Right cardiac atrium (tissue), 5 donors: ENCODE measurements around the gene C17orf107. TPM values are rescaled to one million over a fixed set of nuclear protein-coding genes. Genes with fewer than 3 reads are reported as not detected.
A peak's percentile ranks its signal among the peaks of the same experiment; 100 is the strongest.

Experiments
- ATAC-seq, 2 donors: fragments of 200-7000 bp; cut with Tn5 transposase; one replicate each; pipeline versions ENCODE4 v1.8.0 to v1.9.1; 2020; ENCODE audit warnings: moderate library complexity in 2 of 2, mild to moderate bottlenecking in 1 of 2
- DNase-seq, 3 donors: peaks; one replicate each; pipeline ENCODE4 v3.0.0-alpha.2; 2020
- H3K27ac ChIP-seq: one replicate; pipeline ENCODE4 v1.5.1; 2013; ENCODE audit warnings: mild to moderate bottlenecking, low read length, control low read depth, moderate library complexity
- H3K27me3 ChIP-seq: one replicate; pipeline ENCODE4 v1.6.1; 2013; ENCODE audit not compliant: control insufficient read depth, insufficient read depth
- H3K4me1 ChIP-seq: one replicate; pipeline ENCODE4 v1.6.1; 2013; ENCODE audit warnings: low read length; ENCODE audit not compliant: control insufficient read depth, insufficient read depth
- H3K4me3 ChIP-seq: one replicate; pipeline ENCODE4 v1.5.1; 2013; ENCODE audit warnings: low read length, control low read depth
- H3K9me3 ChIP-seq: one replicate; pipeline ENCODE4 v1.6.1; 2013; ENCODE audit warnings: low read length; ENCODE audit not compliant: control insufficient read depth
- WGBS: extraction: QIAGEN DNeasy Blood & Tissue Kit; methylation state at CpG from one replicate; pipeline ENCODE4 v1.1.7; 2013; 5-methylcytosine and 5-hydroxymethylcytosine counted together
- intact Hi-C, 4 donors: fragments of 100-400 bp; cut with DNase I; formaldehyde crosslinking; loops; one replicate each; pipeline versions ENCODE4 v1.11.0 to v1.14.0; 2022 to 2023
- polyA plus RNA-seq: library from polyadenylated mRNA; stranded (reverse); fragments of 200-250 nt; gene quantifications from one replicate; pipeline ENCODE4 v1.2.3, GENCODE V29; 2013
- total RNA-seq, 4 donors: library from RNA; stranded (reverse); fragmentation: NEBNext Ultra II Directional; extraction: Animal tissue kit (Norgen Biotek cat#: 25700); gene quantifications; one replicate each; pipeline ENCODE4 v1.2.1, GENCODE V29; 2021
- donor health status: healthy with polysubstance abuse.
- donor health status: DM: no; HTN: yes; CAD: no.
- donor health status: DM: no; HTN: no; CAD: no.
- donor health status: DM: no; HTN: yes; CAD: no; lungs with severe emphysema.
- donor health status: DM: yes; HTN: yes; CAD: no.

C17orf107 gene
- total and polyA plus RNA-seq, 5 donors: 2.7 to 3.6 (median 2.8) TPM

DNA sequence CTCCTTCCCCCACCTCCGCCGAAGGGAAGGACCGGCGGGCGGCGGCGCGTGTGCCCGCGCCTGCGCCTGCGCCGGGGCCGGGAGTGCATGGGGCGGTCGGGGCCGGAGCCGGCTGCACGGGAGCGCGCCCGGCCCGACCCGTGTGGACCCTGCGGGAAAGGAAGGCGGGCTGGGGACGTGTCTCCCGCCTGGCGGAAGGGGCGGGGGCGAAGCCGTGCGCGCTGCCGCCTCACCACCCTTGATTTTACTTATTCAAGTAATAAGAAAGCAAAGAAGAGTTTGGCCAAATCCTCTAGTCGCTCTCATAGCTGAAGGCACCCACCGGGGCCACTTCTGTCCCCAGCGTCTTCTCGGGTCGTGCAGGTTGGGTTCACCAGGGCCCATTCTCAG lies 49.6 kb downstream of the C17orf107 start:
- Histone ChIP-seq H3K4me1 (peaks cover 5% of the 10 kb centered on the region), H3K9me3 (no peaks in the 10 kb centered on the region), H3K4me3 (peak overlapping the region; percentile 87), H3K27me3 (no peaks in the 10 kb centered on the region), H3K27ac (peak overlapping the region; percentile 87)
- DNase-seq: peak; percentile 87 to 95 (median 94)
- peak; percentile 79 to 88 for ATAC-seq
- WGBS: under 1% methylated on average over 40 of the region's 40 CpGs
- intact Hi-C loops: no loop called here

- ATAC-seq (peak; percentile 22 to 52), DNase-seq (peak; percentile 83 to 89 (median 88))
- WGBS: under 1% methylated on average over 75 of the region's 75 CpGs
- intact Hi-C loops: no loop called here
- Histone ChIP-seq H3K27me3 (no peaks in the 10 kb centered on the region), H3K9me3 (no peaks in the 10 kb centered on the region), H3K4me3 (peak overlapping the region; percentile 87), H3K4me1 (peaks cover 5% of the 10 kb centered on the region), H3K27ac (peak overlapping the region; percentile 82)
Observed at GRCh38 chr17:4949321-4950074, 50.2 kb downstream of the C17orf107 start.

DNA sequence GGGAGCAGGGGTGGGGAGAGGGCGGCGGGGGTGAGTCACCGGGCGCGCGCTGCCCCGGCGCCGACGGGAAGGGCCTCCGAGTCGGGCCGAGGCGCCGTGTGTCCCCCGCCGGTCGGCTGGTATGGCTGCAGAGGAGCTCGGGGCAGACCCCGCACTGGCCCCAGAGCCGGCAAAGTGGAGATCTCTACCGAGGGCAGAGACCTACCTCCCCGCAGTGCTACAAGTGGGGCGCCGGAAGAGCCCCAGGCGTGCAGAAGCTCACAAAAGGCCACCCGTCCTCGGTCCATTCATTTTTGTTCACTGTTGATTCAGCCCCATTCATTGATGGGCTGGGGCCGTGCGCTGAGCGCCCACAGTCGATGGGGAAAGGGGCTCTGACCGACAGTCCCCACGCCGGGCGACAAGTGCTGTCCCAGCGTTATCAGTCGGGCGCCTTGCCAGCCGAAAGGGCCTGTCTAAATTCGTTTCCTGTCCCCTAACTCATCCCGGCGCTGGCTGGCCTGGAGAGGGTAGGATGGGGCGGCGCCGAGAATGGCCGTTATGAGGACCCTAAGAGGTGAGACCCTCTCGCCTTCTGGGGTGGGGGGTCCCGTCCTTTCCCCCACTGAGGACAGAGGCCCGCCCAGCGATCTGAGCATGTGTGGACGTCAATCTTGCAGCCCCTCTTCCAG lies 50.9 kb downstream of the C17orf107 start:
- peak overlapping the region; percentile 94 for H3K27ac ChIP-seq
- WGBS: 4% methylated on average over 52 of the region's 52 CpGs
- peaks cover 4% of the 10 kb centered on the region for H3K4me1 ChIP-seq
- DNase-seq (peak; percentile 83 to 92 (median 91)), ATAC-seq (peak in 1 of 2 donors; percentile 60)
- peak overlapping the region; percentile 87 for H3K4me3 ChIP-seq
- intact Hi-C loops: no loop called here
- H3K27me3 ChIP-seq: no peaks in the 10 kb centered on the region
- no peaks in the 10 kb centered on the region for H3K9me3 ChIP-seq

DNA sequence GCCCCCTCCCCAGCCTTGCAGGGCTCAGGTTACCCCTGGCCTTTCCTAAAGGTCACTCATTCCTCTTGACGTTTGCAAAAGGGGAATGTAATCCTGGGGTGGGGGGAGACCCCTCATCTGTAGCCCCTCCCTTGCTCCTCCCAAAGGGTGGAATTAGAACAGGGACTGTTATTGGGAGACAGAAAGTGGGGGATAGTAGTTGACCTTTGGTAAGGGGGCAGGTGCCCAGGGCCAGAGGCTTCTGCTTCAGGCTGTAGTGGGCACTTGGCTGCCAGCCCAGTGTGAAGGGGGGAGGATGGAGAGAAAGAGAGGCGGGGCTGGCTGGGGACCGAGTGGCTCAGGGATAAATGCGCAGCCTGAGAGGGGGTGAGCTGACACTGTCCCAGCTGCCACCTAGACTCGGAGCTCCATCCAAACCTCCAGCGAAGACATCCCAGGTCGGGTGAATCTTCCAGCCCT lies 51.4 kb downstream of the C17orf107 start, which contains the start of gene ENO3:
ENO3 (plus strand) TSS at position 374 of the 459 bp plus-strand sequence. CDS start 711 bp downstream, outside the sequence.
- Histone ChIP-seq H3K27ac (peak within 1 kb of the TSS; percentile 94), H3K4me3 (peak within 1 kb of the TSS; percentile 87), H3K4me1 (peaks cover under 1% of the 10 kb centered on the region), H3K9me3 (no peaks in the 10 kb centered on the region), H3K27me3 (no peaks in the 10 kb centered on the region)
- ATAC-seq: no peak
- DNase-seq: peak in 2 of 3 donors; percentile 72 to 84
- intact Hi-C loops: no loop called here
- WGBS: 31% methylated on average over 7 of the region's 7 CpGs

- intact Hi-C loops: no loop called here
- ATAC-seq: no peak
- peak overlapping the region; percentile 27 for H3K4me3 ChIP-seq
Observed at GRCh38 chr17:4951486-4951885, 52.1 kb downstream of the C17orf107 start.

More at GRCh38 chr17:4951486-4951885, 52.1 kb downstream of the C17orf107 start:
- 58% methylated on average over 3 of the region's 3 CpGs for WGBS
- Histone ChIP-seq H3K9me3 (no peaks in the 10 kb centered on the region), H3K27me3 (no peaks in the 10 kb centered on the region), H3K4me1 (no peaks in the 10 kb centered on the region), H3K27ac (peak overlapping the region; percentile 94)
- DNase-seq: no peak

Other genes with a start within 250 kb of the C17orf107 start
- gene PELP1, start 195.4 kb upstream of the C17orf107 start, total RNA-seq: 10 to 100 TPM; 29.7 to 40.9 (median 36.7) TPM
- 21.1 TPM for gene PELP1, start 195.4 kb upstream of the C17orf107 start, polyA plus RNA-seq
- 10 to 100 TPM; 21.6 to 35.1 (median 25.5) TPM for gene ARRB2, start 188.9 kb upstream of the C17orf107 start, total RNA-seq
- 17.0 TPM for gene ARRB2, start 188.9 kb upstream of the C17orf107 start, polyA plus RNA-seq
- gene MED11, start 168.1 kb upstream of the C17orf107 start, total RNA-seq: 10 to 100 TPM; 17.8 to 21.6 (median 21.0) TPM
- 47.6 TPM for gene MED11, start 168.1 kb upstream of the C17orf107 start, polyA plus RNA-seq
- gene ZMYND15, start 159.7 kb upstream of the C17orf107 start, total RNA-seq: under 1 TPM; 0.20 to 0.53 (median 0.33) TPM
- gene ZMYND15, start 159.7 kb upstream of the C17orf107 start, polyA plus RNA-seq: 0.23 TPM
- gene CXCL16, start 159.6 kb upstream of the C17orf107 start, total RNA-seq: 1 to 10 TPM; 5.0 to 6.3 (median 5.5) TPM
- 2.5 TPM for gene CXCL16, start 159.6 kb upstream of the C17orf107 start, polyA plus RNA-seq
- gene TM4SF5, start 127.7 kb upstream of the C17orf107 start, total RNA-seq: not detected
- not detected for gene TM4SF5, start 127.7 kb upstream of the C17orf107 start, polyA plus RNA-seq
- gene VMO1, start 113.2 kb upstream of the C17orf107 start, total RNA-seq: 1 to 10 TPM in 3 of 4 donors, under 1 TPM in 1; 0.45 to 1.6 (median 1.4) TPM
- 0.70 TPM for gene VMO1, start 113.2 kb upstream of the C17orf107 start, polyA plus RNA-seq
- gene GLTPD2, start 110.6 kb upstream of the C17orf107 start, total RNA-seq: not detected
- gene GLTPD2, start 110.6 kb upstream of the C17orf107 start, polyA plus RNA-seq: not detected
- 100 to 1,000 TPM; 149 to 163 (median 151) TPM for gene PSMB6, start 103.4 kb upstream of the C17orf107 start, total RNA-seq
- 234 TPM for gene PSMB6, start 103.4 kb upstream of the C17orf107 start, polyA plus RNA-seq
- 10 to 100 TPM; 12.0 to 15.3 (median 13.4) TPM for gene PLD2, start 92.4 kb upstream of the C17orf107 start, total RNA-seq
- gene PLD2, start 92.4 kb upstream of the C17orf107 start, polyA plus RNA-seq: 10.0 TPM
- gene MINK1, start 66.2 kb upstream of the C17orf107 start, total RNA-seq: 10 to 100 TPM; 44.5 to 54.7 (median 49.3) TPM
- 31.1 TPM for gene MINK1, start 66.2 kb upstream of the C17orf107 start, polyA plus RNA-seq
- gene CHRNE, start 3.6 kb downstream of the C17orf107 start, total RNA-seq: 100 to 1,000 TPM in 1 of 4 donors, 10 to 100 TPM in 3; 57.6 to 106 (median 68.9) TPM
- gene CHRNE, start 3.6 kb downstream of the C17orf107 start, polyA plus RNA-seq: 63.6 TPM
- gene GP1BA, start 32.7 kb downstream of the C17orf107 start, total RNA-seq: under 1 TPM in 1 of 4 donors, not detected in 3; 0.23 TPM
- 0.16 TPM for gene GP1BA, start 32.7 kb downstream of the C17orf107 start, polyA plus RNA-seq
- 100 to 1,000 TPM; 162 to 230 (median 202) TPM for gene SLC25A11, start 40.5 kb downstream of the C17orf107 start, total RNA-seq
- 200 TPM for gene SLC25A11, start 40.5 kb downstream of the C17orf107 start, polyA plus RNA-seq
- gene RNF167, start 40.7 kb downstream of the C17orf107 start, total RNA-seq: 100 to 1,000 TPM in 1 of 4 donors, 10 to 100 TPM in 3; 76.6 to 108 (median 87.5) TPM
- 124 TPM for gene RNF167, start 40.7 kb downstream of the C17orf107 start, polyA plus RNA-seq
- gene PFN1, start 49.0 kb downstream of the C17orf107 start, total RNA-seq: 100 to 1,000 TPM; 148 to 229 (median 201) TPM
- gene PFN1, start 49.0 kb downstream of the C17orf107 start, polyA plus RNA-seq: 180 TPM
- 100 to 1,000 TPM; 198 to 695 (median 246) TPM for gene ENO3, start 51.6 kb downstream of the C17orf107 start, total RNA-seq
- 455 TPM for gene ENO3, start 51.6 kb downstream of the C17orf107 start, polyA plus RNA-seq
- 100 to 1,000 TPM; 106 to 133 (median 117) TPM for gene SPAG7, start 68.3 kb downstream of the C17orf107 start, total RNA-seq
- gene SPAG7, start 68.3 kb downstream of the C17orf107 start, polyA plus RNA-seq: 164 TPM
- gene CAMTA2, start 88.1 kb downstream of the C17orf107 start, total RNA-seq: 10 to 100 TPM; 35.3 to 44.4 (median 40.3) TPM
- 43.5 TPM for gene CAMTA2, start 88.1 kb downstream of the C17orf107 start, polyA plus RNA-seq
- 1 to 10 TPM; 2.2 to 3.8 (median 3.2) TPM for gene INCA1, start 98.0 kb downstream of the C17orf107 start, total RNA-seq
- gene INCA1, start 98.0 kb downstream of the C17orf107 start, polyA plus RNA-seq: 5.0 TPM
- gene KIF1C, start 98.4 kb downstream of the C17orf107 start, total RNA-seq: 100 to 1,000 TPM; 519 to 727 (median 570) TPM
- 406 TPM for gene KIF1C, start 98.4 kb downstream of the C17orf107 start, polyA plus RNA-seq
- gene SLC52A1, start 135.9 kb downstream of the C17orf107 start, total RNA-seq: not detected
- not detected for gene SLC52A1, start 135.9 kb downstream of the C17orf107 start, polyA plus RNA-seq
- gene ZFP3, start 178.9 kb downstream of the C17orf107 start, total RNA-seq: 10 to 100 TPM; 11.7 to 14.2 (median 12.0) TPM
- 5.4 TPM for gene ZFP3, start 178.9 kb downstream of the C17orf107 start, polyA plus RNA-seq
- 1 to 10 TPM; 4.0 to 7.4 (median 5.6) TPM for gene ZNF232, start 212.3 kb downstream of the C17orf107 start, total RNA-seq
- gene ZNF232, start 212.3 kb downstream of the C17orf107 start, polyA plus RNA-seq: 3.1 TPM
- gene USP6, start 216.5 kb downstream of the C17orf107 start, total RNA-seq: under 1 TPM in 3 of 4 donors, not detected in 1; 0.06 to 0.20 (median 0.09) TPM
- gene USP6, start 216.5 kb downstream of the C17orf107 start, polyA plus RNA-seq: under 0.01 TPM